Activated CD8-positive, alpha-beta memory T cell treated with anti-CD3 and anti-CD28 coated beads, Interleukin-2, amount 50 U/mL, for 24 hours (primary cell): Measurements from ENCODE around the gene LYPD4.
"Not testable (repeated sequence)": the region's sequence is repeated elsewhere in the genome, so short reads cannot be mapped to it uniquely, and the experiment has no call there.

Source experiments
- DNase-seq: peaks from one replicate; pipeline ENCODE4 v3.0.0-alpha.2; 2020; ENCODE audit errors: extremely low read depth

Gene LYPD4

DNA sequence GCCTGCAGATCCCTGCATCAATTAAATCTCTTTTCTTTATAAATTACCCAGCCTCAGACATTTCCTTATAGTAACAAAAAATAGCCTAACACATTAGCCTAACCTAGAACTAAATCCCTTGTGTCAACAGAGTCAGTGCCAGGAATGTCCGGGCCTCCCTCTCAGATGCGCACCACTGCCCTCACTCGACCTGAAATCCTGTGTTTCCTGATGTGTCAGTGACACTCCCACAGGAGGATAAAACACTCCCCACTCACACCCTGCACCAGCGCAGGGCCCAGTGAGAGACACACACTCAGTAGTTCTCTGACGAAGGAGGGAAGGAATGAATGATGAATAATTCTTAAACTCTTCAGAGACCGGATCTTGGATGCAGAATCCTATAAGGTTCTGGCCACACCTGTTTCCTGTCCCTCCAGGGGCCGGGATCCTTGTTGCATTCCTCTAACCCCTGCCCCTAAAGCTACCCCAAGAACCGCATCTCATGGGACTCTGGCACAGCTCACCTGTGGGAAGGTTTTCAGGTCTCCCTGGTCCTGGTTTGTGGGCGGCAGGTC lies 45.0 kb downstream of the LYPD4 start:
- DNase-seq = no peak

DNA sequence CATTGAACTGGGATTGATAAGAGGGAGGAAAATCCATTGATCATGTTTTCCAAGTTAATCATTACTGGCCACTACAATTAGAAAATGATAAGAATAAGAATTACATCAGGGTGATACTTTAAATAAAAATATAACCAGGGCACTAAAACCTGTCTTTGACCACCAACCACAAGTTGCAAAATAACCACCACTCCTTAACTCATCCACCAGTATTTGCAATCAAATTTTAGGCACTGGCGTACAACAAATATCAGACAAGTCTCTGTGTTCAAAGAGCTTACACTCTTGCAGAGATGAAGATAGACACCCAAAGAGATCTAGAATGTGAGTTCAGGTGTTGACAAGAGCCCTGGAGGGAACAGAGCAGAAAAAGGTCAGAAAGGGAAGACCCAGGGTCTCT lies 47.6 kb downstream of the LYPD4 start:
- no peak for DNase-seq

DNA sequence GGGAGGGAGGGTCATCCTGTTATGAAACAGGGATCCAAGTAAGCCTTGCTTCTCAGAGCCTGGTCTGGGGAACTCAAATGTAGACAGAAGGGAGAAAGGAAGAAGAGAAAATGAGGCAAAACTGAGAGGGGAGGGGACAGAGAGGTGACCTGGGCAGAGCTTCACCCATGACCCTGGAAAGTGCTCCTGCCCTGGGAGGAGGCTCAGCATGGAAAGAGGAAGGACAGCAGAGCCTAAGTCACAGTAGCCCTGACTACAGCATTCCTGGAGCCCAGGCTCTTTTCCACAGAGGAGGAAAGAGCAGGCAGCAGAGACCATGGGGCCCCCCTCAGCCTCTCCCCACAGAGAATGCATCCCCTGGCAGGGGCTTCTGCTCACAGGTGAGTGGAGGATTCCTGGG lies 48.1 kb downstream of the LYPD4 start, which contains the start of gene CEACAM3:
Gene CEACAM3 (plus strand): TSS at position 226 of the 400 bp plus-strand sequence. CDS start 91 bp downstream, at position 317.
- no peak for DNase-seq

DNA sequence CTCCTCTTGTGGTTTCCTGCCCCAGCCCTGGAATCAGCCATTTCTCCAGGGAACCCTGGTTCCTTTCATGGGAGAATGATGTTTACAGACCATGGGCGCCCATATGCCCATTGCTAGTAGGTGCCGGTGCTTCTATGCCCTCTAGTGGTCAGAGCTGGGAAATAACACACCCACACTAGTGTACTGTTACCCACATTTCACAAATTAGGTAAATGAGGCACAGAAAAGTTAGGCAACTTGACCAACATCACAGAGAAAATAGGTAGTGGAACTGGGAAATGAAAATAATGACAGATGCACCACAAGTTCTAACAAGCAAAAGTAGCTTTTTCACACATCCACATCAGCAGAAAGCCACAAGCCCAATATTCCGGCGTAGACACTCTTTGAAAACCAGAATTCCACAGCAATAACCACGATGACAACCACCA lies 49.4 kb downstream of the LYPD4 start:
- DNase-seq = no peak

DNA sequence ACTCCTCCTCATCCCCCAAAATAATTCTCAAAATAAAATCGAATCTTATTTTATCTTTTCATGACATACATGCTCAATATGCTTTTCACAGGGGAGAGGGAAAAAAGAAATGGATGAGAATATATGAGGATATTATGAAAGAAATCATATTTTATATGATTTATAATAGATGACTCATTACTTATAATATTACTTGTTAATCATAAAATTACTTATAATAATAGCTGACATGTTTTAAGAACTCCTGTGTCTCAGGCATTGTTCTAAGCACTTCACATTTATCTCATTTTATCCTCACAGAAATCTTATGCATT lies 51.1 kb downstream of the LYPD4 start:
- no peak for DNase-seq

DNA sequence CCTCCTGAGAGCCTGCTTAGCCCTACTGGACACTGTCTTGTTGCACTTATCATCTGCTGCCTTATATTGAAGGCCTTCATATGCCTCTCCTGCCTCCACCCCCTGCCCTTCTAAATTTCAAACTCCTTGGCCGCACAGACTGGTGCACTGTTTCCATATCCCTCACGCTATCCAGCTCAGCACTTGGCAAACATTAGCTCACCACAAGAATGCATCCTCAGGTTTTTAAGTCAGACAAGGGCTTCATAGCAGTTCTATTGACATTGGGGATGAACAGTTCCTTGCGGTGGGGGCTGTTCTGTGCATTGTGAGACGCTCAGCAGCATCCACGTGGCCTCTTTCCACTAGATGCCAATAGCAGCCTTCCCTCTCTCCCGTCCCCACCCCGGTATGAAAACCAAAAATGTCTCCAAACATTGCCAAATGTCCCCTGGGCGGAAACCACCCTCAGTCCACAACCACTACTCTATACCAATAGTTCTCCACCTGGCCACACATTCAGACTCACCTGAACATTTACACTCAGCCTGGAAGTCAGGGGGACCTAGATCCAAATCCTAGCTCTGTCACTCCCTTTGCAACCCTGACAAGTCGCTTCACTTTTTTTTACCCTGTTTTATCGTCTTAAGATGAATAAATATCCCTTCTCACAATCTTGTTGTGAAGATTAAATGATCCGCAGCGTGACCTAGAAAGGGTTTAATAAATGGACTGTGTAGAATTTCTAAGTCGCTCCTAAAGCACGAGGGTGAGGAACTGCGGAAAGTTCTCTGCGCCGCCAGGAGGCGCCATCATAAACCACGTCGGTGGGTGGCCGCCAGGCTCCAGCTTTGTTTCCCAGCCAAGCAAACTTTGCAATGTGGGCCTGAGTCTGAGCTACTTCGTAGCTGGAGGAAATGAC lies 51.7 kb downstream of the LYPD4 start:
- DNase-seq = no peak

DNA sequence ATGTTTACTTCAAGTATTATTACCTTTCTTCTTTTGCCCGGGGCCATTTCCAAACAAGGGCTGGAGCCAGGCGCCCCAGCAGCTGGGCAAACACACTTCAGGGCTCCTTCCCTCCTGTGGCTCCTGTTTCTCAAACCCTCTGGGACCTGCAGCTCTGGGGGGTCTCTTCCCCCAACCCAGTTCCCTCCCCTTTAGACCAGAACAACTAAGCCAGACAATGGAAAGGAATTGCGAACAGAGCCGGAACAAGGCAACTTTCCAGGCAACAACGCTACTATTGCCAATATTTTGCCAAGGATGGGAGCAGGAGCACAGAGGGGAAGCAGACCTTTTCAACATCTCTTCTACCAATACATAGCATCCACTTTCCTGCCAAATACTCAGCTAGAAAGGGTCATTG lies 55.4 kb downstream of the LYPD4 start:
- DNase-seq = not testable (repeated sequence)

DNA sequence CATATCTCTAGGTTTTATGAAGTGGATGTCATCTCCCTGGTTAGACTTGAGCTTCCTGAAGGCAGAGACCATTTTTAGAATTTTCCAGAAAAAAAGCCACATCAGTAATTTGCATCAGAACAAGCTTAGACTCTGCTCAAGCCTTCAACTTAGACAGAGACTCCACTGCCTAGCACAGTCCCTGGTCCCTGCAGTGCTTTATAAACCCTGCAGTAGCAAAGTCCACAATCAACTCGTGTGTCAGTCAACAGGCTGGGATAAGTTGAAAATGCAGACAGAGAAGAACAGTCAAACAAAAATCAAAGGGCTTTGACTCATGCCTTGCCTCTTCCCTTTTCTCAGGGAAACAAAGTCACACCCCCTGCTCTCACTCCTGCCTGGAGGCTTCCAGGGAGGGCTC lies 56.0 kb downstream of the LYPD4 start:
- not testable (repeated sequence) for DNase-seq
